Stomach (tissue), 9 donors: Measurements from ENCODE around the gene DNAAF3. TPM values are rescaled to one million over a fixed set of nuclear protein-coding genes. Genes with fewer than 3 reads are reported as not detected.
A peak's percentile ranks its signal among the peaks of the same experiment; 100 is the strongest.
"Not testable (repeated sequence)": the region's sequence is repeated elsewhere in the genome, so short reads cannot be mapped to it uniquely, and the experiment has no call there.

ENCODE experiments used
- DNase-seq, 2 donors: peaks; one replicate each; pipeline versions ENCODE4 v3.0.0 to v3.0.0-alpha.2; 2013 to 2019
- H3K27ac ChIP-seq, 5 donors: fragments of 200-600 bp in 4 of 5; sonication (generic) in 4 of 5; one replicate each; pipeline ENCODE4 v1.5.1; 2013 to 2019; ENCODE audit warnings: mild to moderate bottlenecking in 1 of 5, moderate library complexity in 1 of 5
- H3K27me3 ChIP-seq, 3 donors: fragments of 200-600 bp; sonication (generic); one replicate each; pipeline ENCODE4 v1.5.1; 2017 to 2019; ENCODE audit warnings: mixed run types in 1 of 3
- H3K36me3 ChIP-seq, 4 donors: fragments of 200-600 bp; sonication (generic); 1 replicate in 3 of 4; 2 replicates in 1 of 4; pipeline ENCODE4 v1.5.1; 2016 to 2019
- H3K4me1 ChIP-seq, 4 donors: fragments of 200-600 bp; sonication (generic); one replicate each; pipeline ENCODE4 v1.5.1; 2016 to 2019
- H3K4me3 ChIP-seq, 4 donors: fragments of 200-600 bp; sonication (generic) in 3 of 4; one replicate each; pipeline ENCODE4 v1.5.1; 2016 to 2019; ENCODE audit warnings: mild to moderate bottlenecking in 1 of 4
- H3K9me3 ChIP-seq, 4 donors: fragments of 200-600 bp; sonication (generic); one replicate each; pipeline ENCODE4 v1.5.1; 2016 to 2019
- EP300 ChIP-seq: sonication (generic); formaldehyde crosslinking; IDR thresholded peaks from one replicate; pipeline ENCODE4 v1.6.1; 2017; ENCODE audit warnings: antibody characterized with exemption
- POLR2A ChIP-seq, 4 donors: fragments of 450-650 bp; IDR thresholded peaks; one replicate each; pipeline ENCODE4 v1.6.1; 2016; ENCODE audit warnings: antibody characterized with exemption in 4 of 4, control low read depth in 2 of 4, mild to moderate bottlenecking in 1 of 4, moderate library complexity in 1 of 4
- POLR2AphosphoS5 ChIP-seq, 3 donors: sonication (generic); formaldehyde crosslinking; IDR thresholded peaks; one replicate each; pipeline ENCODE4 v1.6.1; 2016; ENCODE audit warnings: antibody characterized with exemption in 3 of 3
- WGBS, 5 donors: extraction: QIAGEN DNeasy Blood & Tissue Kit in 3 of 5; methylation state at CpG; one replicate each; pipeline versions ENCODE4 v1.1.5 to v1.1.7; 2013 to 2018; 5-methylcytosine and 5-hydroxymethylcytosine counted together
- intact Hi-C: fragments of 100-400 bp; cut with DNase I; formaldehyde crosslinking; loops from one replicate; pipeline ENCODE4 v1.15.1; 2023; ENCODE audit warnings: low total_unique reads
- polyA plus RNA-seq, 3 donors: library from polyadenylated mRNA; stranded (reverse); fragments of 200-250 nt; gene quantifications; one replicate each; pipeline ENCODE4 v1.2.3, GENCODE V29; 2013
- total RNA-seq, 5 donors: library from RNA; depleted of rRNA; stranded (reverse); fragments of >200 nt; gene quantifications; one replicate each; pipeline versions ENCODE4 v1.1.0 to v1.2.3, GENCODE V29; 2014 to 2016
- TF ChIP-seq, protein P1 (sequence below), 7 experiments: fragments of 450-650 bp in 4 of 7; fragments of 200-600 bp in 3 of 7; sonication (generic) in 3 of 7; IDR thresholded peaks; one replicate each; pipeline ENCODE4 v1.5.1; 2016 to 2019; ENCODE audit warnings: antibody characterized with exemption in 7 of 7, control low read depth in 2 of 7, mild to moderate bottlenecking in 1 of 7
- donor health status: healthy with polysubstance abuse.
- donor health status: Bipolar disorder and iron deficiency.
- donor health status: healthy.

DNAAF3 gene
- total and polyA plus RNA-seq, 8 donors, result 0.68 to 1.9 (median 0.75) TPM; not detected in 5

DNA sequence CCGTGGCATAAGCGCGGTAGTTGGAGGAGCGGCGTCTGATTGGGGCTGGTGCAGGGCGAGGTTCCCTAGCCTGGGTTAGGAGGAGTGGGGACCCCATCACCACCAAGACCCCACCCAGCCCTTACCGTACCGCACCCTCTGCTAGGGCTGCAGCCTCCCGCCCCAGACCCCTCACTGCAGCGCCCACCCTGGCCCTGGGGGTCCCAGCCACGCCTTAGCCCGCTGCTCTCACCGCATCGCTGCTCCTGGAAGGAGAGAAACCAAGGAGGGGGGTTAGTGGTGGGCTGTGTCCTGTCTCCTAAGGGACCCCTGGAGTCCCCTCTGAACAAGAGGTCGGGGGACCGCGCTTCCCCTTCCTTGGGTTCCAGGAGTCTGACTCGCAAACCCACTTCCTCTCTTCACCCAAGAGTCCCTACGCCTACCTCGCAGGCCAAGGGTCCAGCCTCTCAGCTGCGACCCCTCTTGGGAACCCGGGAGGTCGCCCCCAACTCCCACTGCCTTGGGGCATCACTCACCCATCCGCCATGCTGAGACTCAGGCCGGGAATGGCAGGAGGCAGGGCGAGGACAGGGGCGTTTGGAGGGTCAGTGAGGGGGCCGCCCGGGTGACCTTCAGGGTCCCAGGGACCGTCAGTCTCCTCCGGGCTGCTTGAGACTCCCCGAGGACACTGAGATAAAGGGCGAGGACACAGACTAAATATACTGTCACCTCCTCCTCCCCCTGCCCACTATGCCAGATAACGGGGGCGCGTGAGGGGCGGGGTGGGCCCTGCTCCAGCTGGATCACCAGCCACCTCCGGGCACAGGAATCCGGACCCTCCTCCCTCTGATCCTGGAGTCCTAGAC, 9.1 kb downstream of the DNAAF3 start, which contains the start of gene TNNI3:
TNNI3 (minus strand) TSS at position 669 of the 845 bp plus-strand sequence; CDS start at position 526, 143 bp downstream.
- peaks cover 0 to 32% (median 18%) of the 10 kb centered on the region in 4 donors for H3K4me1 ChIP-seq
- peak within 1 kb of the TSS in 1 of 4 donors; percentile 22 for H3K4me3 ChIP-seq
- H3K36me3 ChIP-seq, result no peaks in the 10 kb centered on the region
- TF ChIP-seq, protein P1, sequence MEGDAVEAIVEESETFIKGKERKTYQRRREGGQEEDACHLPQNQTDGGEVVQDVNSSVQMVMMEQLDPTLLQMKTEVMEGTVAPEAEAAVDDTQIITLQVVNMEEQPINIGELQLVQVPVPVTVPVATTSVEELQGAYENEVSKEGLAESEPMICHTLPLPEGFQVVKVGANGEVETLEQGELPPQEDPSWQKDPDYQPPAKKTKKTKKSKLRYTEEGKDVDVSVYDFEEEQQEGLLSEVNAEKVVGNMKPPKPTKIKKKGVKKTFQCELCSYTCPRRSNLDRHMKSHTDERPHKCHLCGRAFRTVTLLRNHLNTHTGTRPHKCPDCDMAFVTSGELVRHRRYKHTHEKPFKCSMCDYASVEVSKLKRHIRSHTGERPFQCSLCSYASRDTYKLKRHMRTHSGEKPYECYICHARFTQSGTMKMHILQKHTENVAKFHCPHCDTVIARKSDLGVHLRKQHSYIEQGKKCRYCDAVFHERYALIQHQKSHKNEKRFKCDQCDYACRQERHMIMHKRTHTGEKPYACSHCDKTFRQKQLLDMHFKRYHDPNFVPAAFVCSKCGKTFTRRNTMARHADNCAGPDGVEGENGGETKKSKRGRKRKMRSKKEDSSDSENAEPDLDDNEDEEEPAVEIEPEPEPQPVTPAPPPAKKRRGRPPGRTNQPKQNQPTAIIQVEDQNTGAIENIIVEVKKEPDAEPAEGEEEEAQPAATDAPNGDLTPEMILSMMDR (IDR thresholded peaks at IDR 0.05), result no peak
- TF ChIP-seq EP300, result no peak
- no peak for TF ChIP-seq POLR2AphosphoS5 (IDR thresholded peaks at IDR 0.05)
- no peak for TF ChIP-seq POLR2A (IDR thresholded peaks at IDR 0.05)
- intact Hi-C loops, result no loop called here
- DNase-seq, result peak in 1 of 2 donors; percentile 7
- H3K9me3 ChIP-seq, result no peaks in the 10 kb centered on the region
- no peak within 1 kb of the TSS for H3K27ac ChIP-seq
- WGBS, 5 donors, result 29 to 35% (median 29%) methylated on average over 8 to 39 of the region's 39 CpGs
- peaks cover 25 to 97% (median 63%) of the 10 kb centered on the region in 3 donors for H3K27me3 ChIP-seq

DNA sequence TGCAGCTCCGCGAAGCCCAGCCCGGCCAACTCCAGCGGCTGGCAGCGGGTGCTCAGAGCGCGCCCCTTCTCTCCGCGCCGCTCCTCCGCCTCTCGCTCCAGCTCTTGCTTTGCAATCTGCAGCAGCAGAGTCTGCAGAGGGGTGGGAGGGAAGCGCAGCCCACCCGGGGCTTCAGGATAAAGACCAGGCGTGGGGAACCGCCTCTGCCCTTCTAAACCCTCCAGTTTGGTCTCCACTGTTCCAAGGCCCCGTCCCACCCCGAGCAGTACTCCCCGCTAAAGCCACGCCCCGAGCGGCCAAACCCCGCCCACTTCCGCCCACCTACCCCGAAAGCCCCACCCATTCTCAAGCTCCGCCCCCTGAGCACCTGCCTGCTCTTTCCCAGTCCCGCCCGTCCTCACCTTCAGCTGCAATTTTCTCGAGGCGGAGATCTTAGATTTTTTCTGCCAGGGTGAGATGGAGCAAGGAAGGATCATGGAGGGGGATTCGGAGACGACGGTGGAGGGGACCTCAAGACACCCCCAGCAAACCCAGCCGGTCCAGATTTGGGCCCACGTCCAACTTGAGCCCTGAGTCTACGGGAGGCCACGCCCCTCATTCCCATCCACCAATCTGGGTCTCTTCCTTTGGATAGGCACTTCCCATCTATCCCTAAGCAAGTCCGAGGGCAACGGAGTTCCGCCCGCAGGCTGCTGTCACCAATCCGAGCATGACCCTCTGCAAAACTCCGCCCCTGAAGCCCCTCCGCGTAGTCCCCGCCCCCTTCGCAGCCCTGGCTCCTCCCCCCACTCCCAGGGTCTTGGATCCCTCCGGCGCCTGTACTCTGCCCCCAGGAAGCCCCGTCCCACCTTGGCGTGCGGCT, 10.0 kb downstream of the DNAAF3 start:
- peak; percentile 65 to 78 for DNase-seq
- intact Hi-C loops, result no loop called here
- H3K36me3 ChIP-seq, result no peaks in the 10 kb centered on the region
- H3K27ac ChIP-seq, result no peak overlapping the region
- 3 to 11% (median 4%) methylated on average over 40 to 52 of the region's 52 CpGs for WGBS, 5 donors
- H3K9me3 ChIP-seq, result no peaks in the 10 kb centered on the region
- H3K27me3 ChIP-seq, result peaks cover 18 to 92% (median 55%) of the 10 kb centered on the region in 3 donors
- TF ChIP-seq, protein P1 (IDR thresholded peaks at IDR 0.05), result no peak
- TF ChIP-seq POLR2A (IDR thresholded peaks at IDR 0.05) (no peak), EP300 (no peak)
- H3K4me3 ChIP-seq, result peak overlapping the region in 3 of 4 donors; percentile 7 to 22 (median 22)
- peaks cover 0 to 32% (median 18%) of the 10 kb centered on the region in 4 donors for H3K4me1 ChIP-seq

DNA sequence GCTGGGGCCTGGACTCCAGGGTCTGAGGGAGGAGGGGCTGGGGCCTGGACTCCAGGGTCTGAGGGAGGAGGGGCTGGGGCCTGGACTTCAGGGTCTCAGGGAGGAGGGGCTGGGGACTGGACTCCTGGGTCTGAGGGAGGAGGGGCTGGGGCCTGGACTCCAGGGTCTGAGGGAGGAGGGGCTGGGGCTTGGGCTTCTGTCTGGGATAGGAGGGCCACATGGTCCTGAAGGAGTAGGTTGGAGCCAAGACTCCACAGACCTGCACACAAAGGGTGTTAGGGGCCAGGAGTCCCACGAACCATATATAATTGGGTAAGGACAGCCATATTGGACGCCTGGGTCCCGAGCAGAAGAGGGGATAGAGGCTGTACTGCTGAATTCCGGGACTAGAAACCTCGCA, 10.6 kb downstream of the DNAAF3 start:
- DNase-seq, H3K27ac ChIP-seq, H3K9me3 ChIP-seq, H3K36me3 ChIP-seq, intact Hi-C loops: not testable (repeated sequence)
- 0 to 15% (median 7%) methylated on average over 5 of the region's 5 CpGs for WGBS, 5 donors
- Histone ChIP-seq H3K4me1 (peaks cover 0 to 29% (median 17%) of the 10 kb centered on the region in 4 donors), H3K4me3 (peak overlapping the region in 2 of 4 donors; percentile 22), H3K27me3 (peaks cover 12 to 92% (median 48%) of the 10 kb centered on the region in 3 donors)

DNA sequence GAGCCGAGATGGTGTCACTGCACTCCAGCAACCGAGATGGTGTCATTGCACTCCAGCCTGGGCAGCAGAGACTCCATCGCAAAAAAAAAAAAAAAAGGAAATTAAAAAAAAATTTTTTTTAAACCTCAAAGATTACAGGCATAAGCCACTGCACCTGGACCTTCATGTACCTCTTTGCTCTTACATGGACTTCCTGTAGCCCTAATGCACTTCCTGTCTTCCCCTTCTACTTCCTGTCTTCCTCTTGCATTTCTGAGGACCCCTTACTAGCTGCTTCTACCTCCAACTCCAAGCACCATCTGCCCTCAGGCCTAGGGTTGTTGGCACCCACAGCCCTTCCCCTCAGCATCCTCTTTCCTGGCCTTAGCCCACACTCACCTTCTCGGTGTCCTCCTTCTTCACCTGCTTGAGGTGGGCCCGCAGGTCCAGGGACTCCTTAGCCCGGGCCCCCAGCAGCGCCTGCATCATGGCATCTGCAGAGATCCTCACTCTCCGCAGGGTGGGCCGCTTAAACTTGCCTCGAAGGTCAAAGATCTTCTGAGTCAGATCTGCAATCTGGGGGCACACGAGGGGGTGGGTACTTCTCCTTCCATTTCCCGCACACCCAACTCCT, 12.7 kb downstream of the DNAAF3 start:
- Histone ChIP-seq H3K4me3 (no peak overlapping the region), H3K36me3 (no peaks in the 10 kb centered on the region), H3K27ac (no peak overlapping the region), H3K27me3 (peaks cover 9 to 92% (median 51%) of the 10 kb centered on the region in 3 donors), H3K4me1 (peaks cover 0 to 15% (median 12%) of the 10 kb centered on the region in 4 donors), H3K9me3 (no peaks in the 10 kb centered on the region)
- TF ChIP-seq EP300 (no peak), POLR2A (IDR thresholded peaks at IDR 0.05) (no peak), POLR2AphosphoS5 (IDR thresholded peaks at IDR 0.05) (no peak)
- TF ChIP-seq, protein P1 (IDR thresholded peaks at IDR 0.05), result no peak
- intact Hi-C loops, result no loop called here
- WGBS, 5 donors, result 84 to 90% (median 87%) methylated on average over 12 of the region's 12 CpGs
- DNase-seq, result no peak
